UCSD-AML1 (cell line): ENCODE results near the gene CCER1.
"Not testable (repeated sequence)": the region's sequence is repeated elsewhere in the genome, so short reads cannot be mapped to it uniquely, and the experiment has no call there.

Experiments
- DNase-seq: peaks from one replicate; lab custom pipeline; 2025; ENCODE audit not compliant: unreplicated experiment; lab: John Stamatoyannopoulos, UW

Gene CCER1, protein sequence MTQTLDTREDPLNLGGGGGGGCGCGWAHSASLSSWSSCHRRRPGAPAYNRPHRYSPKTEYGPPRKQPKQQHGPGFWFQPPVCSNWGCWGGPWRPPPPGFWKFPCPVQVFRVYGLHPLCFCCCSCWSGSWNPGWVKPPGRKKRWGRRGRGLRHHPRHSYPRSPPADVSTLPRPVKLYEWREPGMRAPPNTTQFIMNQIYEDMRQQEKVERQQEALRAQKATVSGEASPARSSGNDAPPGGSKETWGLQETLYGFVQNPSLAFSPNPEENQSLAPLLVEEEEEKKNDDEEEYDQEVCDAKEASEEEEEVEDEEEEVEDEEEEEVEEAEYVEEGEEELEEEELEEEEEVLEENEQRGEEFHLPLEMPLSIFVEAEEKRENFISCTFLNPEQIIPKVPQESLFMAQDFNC

GRCh38 chr12:90954921-90955320 is at the start of gene CCER1:
Gene CCER1 (minus strand): TSS chr12:90955176. CDS start chr12:90954742, 434 bp downstream.
- DNase-seq: no peak

DNA sequence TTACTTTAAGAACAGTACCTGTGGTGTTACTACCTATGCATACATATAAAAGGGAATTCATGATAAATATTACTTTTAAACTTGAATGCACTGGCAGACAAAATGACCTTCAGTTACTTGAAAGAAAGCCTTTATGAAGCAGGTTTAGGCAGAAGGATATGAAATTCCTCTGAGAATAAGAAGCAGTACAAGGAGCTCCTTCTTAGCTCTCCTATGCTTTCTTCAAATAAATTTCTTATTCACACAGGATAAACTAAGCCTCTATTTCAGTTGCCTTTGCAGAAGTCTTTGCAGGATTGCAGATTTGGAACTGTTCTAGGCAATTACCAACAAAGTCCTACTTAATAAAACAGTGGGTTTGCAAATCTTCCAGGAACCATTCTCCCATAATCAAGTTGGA is 48.8 kb upstream of the CCER1 start:
- no peak for DNase-seq

- DNase-seq: no peak
These were observed 46.3 kb upstream of the CCER1 start for GRCh38 chr12:91001306-91001705.

GRCh38 chr12:90999966-91000365 is 45.0 kb upstream of the CCER1 start:
- no peak for DNase-seq

DNA sequence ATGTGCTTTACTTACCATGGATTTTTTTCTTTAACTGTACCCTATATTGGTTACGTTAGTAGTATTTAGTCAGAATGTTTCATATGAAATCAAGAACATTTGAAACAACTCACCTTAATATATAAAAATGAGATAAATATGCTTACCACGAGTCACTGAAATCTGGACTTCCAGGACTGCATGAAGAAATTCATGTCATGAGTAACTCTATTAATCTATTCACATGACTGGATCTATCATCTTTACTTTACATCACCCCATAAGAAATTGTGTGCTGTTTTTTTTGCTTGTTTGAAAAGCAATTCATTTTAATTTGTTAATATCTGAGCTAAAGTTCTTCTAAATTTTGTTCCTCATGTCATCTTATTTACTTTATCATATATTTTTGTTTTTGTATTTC is 44.6 kb upstream of the CCER1 start:
- DNase-seq: no peak

- DNase-seq: no peak
These were observed 40.0 kb upstream of the CCER1 start for GRCh38 chr12:90995010-90995409.

DNA sequence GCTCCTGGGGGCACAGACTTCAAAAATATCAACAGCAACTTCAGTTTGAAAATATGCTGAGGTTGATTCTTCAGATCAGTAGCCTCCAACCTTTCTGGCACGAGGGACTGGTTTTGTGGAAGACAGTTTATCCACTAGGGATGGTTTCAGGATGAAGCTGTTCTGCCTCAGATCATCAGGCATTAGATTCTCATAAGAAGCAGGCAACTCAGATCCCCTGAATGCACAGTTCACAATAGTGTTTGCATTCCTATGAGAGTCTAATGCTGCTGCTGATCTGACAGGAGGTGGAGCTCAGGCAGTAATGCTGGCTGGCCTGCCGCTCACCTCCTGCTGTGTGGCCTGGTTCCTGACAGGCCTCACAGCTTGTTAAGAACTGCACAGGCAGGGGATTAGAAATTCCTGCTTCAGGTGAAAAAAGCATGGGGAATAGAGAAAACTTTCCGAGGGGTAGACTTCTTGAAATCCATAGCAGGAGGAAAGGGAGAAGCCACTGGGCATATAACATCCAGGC is 37.0 kb upstream of the CCER1 start:
- no peak for DNase-seq

- no peak for DNase-seq
These were observed 35.6 kb upstream of the CCER1 start for GRCh38 chr12:90990611-90991010.

- no peak for DNase-seq
These were observed 34.7 kb upstream of the CCER1 start for GRCh38 chr12:90989686-90990111.

DNA sequence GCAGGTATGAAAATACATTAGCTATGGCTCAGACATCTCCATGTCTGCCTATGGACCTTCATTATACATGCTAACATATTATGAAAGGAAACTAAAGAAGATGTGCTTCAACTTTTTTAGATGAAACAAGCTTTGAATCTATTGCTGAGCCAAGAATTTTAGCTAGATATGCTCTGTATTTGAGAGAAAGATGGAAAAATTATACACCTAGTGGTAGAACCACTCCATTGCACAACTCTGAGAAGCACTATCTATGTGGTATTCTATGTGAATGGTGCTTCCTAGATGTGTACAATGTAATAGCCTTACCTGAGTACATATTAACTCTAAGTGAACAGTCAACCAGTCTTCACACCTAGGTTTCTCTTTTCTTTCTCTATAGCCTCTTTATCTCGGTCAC is 32.5 kb upstream of the CCER1 start:
- no peak for DNase-seq

DNA sequence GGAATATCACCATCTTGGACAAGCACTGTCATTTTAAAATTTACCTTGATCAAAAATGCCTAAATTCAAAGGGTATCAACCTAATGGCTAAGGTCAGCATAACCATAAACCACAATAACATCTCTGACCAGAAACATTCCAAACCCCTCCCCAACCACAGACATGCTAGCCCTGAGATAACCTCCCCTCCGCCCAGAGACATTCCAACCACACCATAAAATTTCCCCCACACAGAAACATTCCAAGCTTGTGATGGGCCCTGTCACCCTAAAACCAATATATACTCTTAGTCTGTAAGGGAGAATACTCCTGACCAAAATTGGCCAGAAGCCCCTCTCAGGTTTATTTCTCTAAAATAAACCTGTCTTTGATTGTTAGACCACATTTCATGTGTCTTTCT is 32.1 kb upstream of the CCER1 start:
- DNase-seq: no peak

DNA sequence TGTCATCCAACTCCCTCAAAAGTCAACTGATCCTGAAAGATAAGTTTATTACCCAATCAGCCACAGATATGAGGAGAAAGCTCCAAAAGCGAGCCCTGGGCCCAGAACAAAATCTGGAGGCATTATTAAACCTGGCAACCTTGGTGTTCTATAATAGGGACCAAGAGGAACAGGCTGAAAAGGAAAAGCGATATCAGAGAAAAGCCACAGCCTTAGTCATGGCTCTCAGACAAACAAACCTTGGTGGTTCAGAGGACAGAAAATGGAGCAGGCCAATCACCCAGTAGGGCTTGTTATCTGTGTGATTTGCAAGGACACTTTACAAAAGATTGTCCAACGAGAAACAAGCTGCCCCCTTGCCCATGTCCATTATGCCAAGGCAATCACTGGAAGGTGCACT is 30.4 kb upstream of the CCER1 start:
- DNase-seq: not testable (repeated sequence)

GRCh38 chr12:90984114-90984513 is 29.1 kb upstream of the CCER1 start:
- DNase-seq: no peak

GRCh38 chr12:90982170-90982569 is 27.2 kb upstream of the CCER1 start:
- no peak for DNase-seq

- DNase-seq: no peak
These were observed 25.0 kb upstream of the CCER1 start for GRCh38 chr12:90979951-90980350.

DNA sequence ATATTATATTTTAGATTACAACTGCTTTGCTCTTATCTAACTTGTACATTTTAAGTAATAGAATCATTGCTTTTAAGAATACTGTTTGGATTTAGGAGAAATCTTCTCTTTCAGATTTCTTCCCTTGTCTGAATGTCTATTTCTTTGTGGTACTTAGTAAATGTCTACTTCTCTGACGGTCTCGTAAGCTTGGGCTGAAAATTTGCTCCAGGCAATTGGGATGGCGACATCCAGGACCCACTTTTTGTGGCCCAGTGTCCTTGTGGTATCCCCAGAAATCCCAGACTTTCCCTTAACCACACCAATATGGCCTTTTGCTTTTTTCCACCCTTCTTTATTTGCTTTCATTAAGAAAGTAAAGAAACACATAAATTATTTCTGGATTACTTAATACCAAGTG is 24.0 kb upstream of the CCER1 start:
- no peak for DNase-seq

DNA sequence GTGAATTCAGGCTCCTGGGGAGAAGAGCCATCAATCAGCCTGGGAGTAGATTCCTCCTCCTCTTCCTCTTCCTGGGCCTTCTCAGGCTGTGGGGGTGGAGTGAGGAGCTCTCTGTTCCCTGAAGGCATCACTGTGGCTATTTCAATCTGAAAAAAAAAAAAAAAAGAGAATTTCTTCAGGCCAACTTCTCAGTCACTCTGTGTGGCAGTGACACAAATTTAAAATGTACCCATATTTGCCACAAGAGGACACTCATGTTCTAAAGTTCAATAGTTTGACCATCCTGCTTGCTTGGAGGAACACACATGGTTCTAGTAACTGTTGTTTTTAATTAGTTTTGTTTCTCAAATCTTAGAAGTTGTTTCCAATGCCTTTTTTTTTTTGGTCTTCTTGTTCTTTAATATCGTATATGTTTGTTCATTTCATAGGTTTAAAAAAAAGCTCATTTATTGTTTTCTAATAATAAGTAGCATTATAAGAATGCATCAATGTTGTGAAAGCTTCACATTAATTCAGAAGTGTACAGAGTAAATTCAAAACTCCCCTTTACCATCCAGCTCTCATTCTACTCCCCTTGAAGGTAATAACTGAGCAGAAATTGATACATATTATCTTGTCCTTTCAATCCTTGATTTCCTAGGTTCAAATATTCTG is 23.3 kb upstream of the CCER1 start:
- no peak for DNase-seq

GRCh38 chr12:90977224-90977623 is 22.2 kb upstream of the CCER1 start:
- no peak for DNase-seq

DNA sequence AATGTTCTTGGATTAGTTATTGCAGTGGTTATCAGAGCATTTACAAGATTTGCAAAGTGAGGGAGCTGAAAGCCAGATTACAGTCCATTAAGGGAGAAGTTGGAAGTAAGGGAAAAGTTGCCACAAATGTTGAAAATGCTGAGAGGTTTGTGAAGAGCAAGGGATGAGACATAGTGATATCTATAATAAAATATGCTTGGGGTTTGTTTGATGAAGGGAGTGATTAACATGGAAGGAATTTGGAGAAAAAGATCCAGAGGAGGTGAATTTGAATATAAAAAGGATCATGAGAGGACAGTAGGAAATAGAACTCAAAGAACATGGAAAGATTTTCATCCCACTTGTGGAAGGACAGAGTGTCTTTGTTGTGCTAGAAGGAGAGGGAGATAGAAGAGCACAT is 19.3 kb upstream of the CCER1 start:
- no peak for DNase-seq

DNA sequence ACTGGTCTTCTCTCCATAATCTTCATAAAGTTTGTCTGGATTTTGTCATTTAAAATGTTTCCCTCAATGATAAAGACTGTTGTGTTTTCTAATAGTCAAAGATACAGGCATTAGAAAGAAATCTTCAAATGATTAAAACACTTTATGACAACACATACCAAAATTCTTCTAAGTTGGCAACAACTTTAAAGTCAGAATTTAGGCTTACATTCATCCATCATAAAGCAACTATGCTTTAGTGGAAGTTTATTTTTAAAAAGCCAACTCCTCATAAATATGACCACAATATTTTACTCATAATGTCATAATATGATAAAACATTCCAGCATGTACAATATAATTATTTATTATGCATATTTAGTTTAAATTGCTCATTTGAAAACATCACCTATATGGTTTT is 17.2 kb upstream of the CCER1 start:
- no peak for DNase-seq

DNA sequence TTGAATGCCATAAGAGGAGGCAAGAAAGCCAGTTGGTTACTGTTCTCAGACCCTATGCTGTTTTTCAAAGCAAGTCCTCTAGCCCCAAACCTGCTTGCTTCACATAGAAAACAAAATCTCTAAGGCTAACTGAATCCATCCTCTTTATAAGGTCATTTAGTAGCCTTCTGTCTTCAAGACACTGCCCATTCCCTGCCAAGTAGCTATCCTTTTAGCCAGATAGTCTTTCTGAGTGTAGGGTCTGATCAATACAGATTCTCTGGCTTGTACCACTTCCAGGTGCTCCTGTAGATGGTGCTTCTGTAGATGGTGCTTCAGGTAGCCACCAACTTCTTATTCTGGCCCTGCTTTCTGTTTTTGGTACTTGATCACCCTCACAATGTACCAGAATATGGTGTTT is 15.9 kb upstream of the CCER1 start:
- DNase-seq: no peak

DNA sequence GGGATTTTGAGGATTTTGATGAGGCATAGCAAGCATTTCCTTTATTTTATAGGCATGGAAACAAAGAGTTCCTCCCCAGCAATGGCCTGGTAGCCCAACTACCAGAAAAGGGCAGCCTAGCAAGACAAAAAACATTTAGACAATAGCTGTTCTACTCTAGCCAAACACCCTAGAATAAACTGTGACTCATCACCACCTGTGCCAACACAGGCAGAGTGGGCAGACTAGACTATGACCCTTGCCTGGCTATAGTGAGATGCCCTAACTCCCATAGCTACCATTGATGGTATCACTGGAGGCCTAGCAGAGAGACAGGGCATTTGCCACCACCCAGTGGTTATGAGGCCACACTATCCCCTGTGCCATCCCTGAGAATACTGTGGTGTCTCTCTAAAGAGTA is 15.5 kb upstream of the CCER1 start:
- no peak for DNase-seq
